ENCODE data around the gene PHF2. TPM values are rescaled to one million over a fixed set of nuclear protein-coding genes. Genes with fewer than 3 reads are reported as not detected.

PHF2 gene
- polyA plus RNA-seq, 3 donors = 0.40 to 16.0 (median 0.97) TPM

DNA sequence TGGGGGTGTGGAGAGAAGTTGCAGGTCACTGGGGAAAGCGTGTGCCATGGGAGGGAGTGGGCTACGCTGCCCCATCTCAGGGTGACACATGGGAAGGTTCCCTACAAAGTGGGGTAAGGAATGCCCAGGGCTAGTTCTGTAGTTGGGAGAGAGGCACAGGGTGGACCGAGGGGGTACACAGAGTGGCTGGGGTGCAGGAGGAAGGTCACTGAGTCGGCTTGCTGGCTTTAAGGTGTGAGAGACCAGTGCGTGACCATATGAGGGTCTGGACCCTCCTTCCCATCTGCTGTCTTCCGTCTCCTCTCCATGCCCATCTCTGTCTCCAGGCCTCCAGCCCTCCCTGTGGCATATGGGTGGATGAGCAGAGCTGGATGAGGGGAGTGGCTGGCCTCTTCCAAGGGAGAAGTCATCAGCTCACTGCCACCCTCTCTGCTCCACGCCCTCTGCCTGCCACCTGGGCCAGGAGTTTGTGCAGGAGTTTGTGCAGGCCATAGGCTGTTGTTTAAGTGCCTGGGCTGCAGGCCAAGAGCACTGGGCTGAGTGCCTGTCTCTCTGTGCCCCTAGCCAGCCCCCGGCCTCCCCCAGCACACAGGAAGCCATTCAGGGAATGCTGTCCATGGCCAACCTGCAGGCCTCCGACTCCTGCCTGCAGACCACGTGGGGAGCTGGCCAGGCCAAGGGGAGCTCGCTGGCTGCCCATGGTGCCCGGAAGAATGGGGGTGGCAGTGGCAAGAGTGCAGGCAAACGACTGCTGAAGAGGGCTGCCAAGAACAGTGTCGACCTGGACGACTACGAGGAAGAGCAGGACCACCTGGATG is 96.8 kb downstream of the PHF2 start:
- no peak overlapping the region for H3K4me3 Mint-ChIP-seq
- H2AFZ ChIP-seq (ENCODE audit: insufficient read depth, low read depth, low read length, poor library complexity, severe bottlenecking) = no peak overlapping the region
- H3K9me3 Mint-ChIP-seq = peaks cover 0 to 5% (median 0%) of the 10 kb centered on the region in 7 donors
- peaks cover 43 to 57% of the 10 kb centered on the region in 2 donors for H3K36me3 ChIP-seq (replicated peaks in 1 of 2; ENCODE audit: control insufficient read depth in 1 of 2, insufficient read depth in 2 of 2, low read length in 2 of 2)
- H3K27me3 ChIP-seq (ENCODE audit: control insufficient read depth in 2 of 2, insufficient read depth in 2 of 2, low read length in 2 of 2) = no peaks in the 10 kb centered on the region
- H3K4me1 ChIP-seq (ENCODE audit: control insufficient read depth in 1 of 2, insufficient read depth in 2 of 2, low read length in 2 of 2) = no peaks in the 10 kb centered on the region
- H3K9ac ChIP-seq (ENCODE audit: insufficient read depth, low read length, poor library complexity, severe bottlenecking) = no peak overlapping the region
- peaks cover 0 to 17% (median 5%) of the 10 kb centered on the region in 3 donors for H3K27me3 Mint-ChIP-seq (ENCODE audit: low read depth in 3 of 3)
- no peak overlapping the region for H3K27ac ChIP-seq (ENCODE audit: low read depth in 1 of 2, low read length in 2 of 2)
- intact Hi-C loops (cut with micrococcal nuclease) = no loop called here
- H3K79me2 ChIP-seq (ENCODE audit: insufficient read depth, low read length) = no peaks in the 10 kb centered on the region
- H3K9me3 ChIP-seq (replicated peaks in 1 of 2; ENCODE audit: control insufficient read depth in 1 of 2, insufficient read depth in 1 of 2, low read length in 2 of 2) = no peaks in the 10 kb centered on the region
- H4K20me1 ChIP-seq (ENCODE audit: insufficient read depth, low read length) = peaks cover 32% of the 10 kb centered on the region
- 95% methylated on average over 11 of the region's 16 CpGs for WGBS (ENCODE audit: insufficient coverage)
- no peak overlapping the region for H3K4me2 ChIP-seq (replicated peaks; ENCODE audit: extremely low read depth, low read length, poor library complexity, severe bottlenecking)
- TF ChIP-seq, protein P1, sequence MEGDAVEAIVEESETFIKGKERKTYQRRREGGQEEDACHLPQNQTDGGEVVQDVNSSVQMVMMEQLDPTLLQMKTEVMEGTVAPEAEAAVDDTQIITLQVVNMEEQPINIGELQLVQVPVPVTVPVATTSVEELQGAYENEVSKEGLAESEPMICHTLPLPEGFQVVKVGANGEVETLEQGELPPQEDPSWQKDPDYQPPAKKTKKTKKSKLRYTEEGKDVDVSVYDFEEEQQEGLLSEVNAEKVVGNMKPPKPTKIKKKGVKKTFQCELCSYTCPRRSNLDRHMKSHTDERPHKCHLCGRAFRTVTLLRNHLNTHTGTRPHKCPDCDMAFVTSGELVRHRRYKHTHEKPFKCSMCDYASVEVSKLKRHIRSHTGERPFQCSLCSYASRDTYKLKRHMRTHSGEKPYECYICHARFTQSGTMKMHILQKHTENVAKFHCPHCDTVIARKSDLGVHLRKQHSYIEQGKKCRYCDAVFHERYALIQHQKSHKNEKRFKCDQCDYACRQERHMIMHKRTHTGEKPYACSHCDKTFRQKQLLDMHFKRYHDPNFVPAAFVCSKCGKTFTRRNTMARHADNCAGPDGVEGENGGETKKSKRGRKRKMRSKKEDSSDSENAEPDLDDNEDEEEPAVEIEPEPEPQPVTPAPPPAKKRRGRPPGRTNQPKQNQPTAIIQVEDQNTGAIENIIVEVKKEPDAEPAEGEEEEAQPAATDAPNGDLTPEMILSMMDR (IDR thresholded peaks at IDR 0.05) = no peak
- peaks cover 40 to 66% of the 10 kb centered on the region in 2 donors for H3K36me3 Mint-ChIP-seq
- DNase-seq = no peak
- no peak overlapping the region for H3K4me3 ChIP-seq (replicated peaks in 1 of 3; ENCODE audit: low read depth in 2 of 3, low read length in 3 of 3)
- H3K27ac Mint-ChIP-seq = peak overlapping the region in 6 of 7 donors; percentile 3 to 73 (median 24)
- no peaks in the 10 kb centered on the region for H3K4me1 Mint-ChIP-seq

DNA sequence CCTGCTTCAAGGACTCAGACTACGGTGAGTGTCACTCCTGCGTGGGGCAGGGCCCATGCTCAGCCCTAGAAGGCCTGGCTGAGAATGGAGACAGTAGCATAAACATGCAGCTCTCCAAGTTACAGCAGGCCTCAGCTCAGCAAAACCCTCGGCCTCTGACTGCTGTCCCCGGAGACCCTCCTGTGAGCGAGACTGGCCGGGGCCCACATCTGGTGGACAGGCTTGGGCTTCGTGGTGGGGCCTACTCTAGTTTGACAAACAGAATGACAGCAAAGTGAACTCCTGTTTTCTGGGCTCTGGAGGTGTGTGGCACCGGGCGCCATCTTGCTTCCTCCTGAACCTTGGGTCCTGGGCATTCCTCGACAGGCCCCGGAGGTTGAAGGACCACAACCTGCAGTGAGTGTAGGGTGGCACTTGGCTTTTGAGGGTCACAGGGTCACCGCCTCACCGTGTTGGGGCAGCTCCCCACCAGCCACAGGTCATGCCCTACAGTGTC is 97.5 kb downstream of the PHF2 start:
- no peaks in the 10 kb centered on the region for H3K79me2 ChIP-seq (ENCODE audit: insufficient read depth, low read length)
- 98% methylated on average over 10 of the region's 13 CpGs for WGBS (ENCODE audit: insufficient coverage)
- TF ChIP-seq, protein P1 (IDR thresholded peaks at IDR 0.05) = no peak

More for the DNA sequence above, 97.5 kb downstream of the PHF2 start:
- no peak overlapping the region for H3K4me3 ChIP-seq (replicated peaks in 1 of 3; ENCODE audit: low read depth in 2 of 3, low read length in 3 of 3)
- peaks cover 43 to 61% of the 10 kb centered on the region in 2 donors for H3K36me3 ChIP-seq (replicated peaks in 1 of 2; ENCODE audit: control insufficient read depth in 1 of 2, insufficient read depth in 2 of 2, low read length in 2 of 2)
- DNase-seq = no peak
- H3K4me2 ChIP-seq (replicated peaks; ENCODE audit: extremely low read depth, low read length, poor library complexity, severe bottlenecking) = no peak overlapping the region
- peak overlapping the region in 3 of 7 donors; percentile 20 to 73 (median 43) for H3K27ac Mint-ChIP-seq
- no peak overlapping the region for H3K4me3 Mint-ChIP-seq
- H3K36me3 Mint-ChIP-seq = peaks cover 43 to 65% of the 10 kb centered on the region in 2 donors
- no peaks in the 10 kb centered on the region for H3K9me3 ChIP-seq (replicated peaks in 1 of 2; ENCODE audit: control insufficient read depth in 1 of 2, insufficient read depth in 1 of 2, low read length in 2 of 2)
- H3K9me3 Mint-ChIP-seq = peaks cover 0 to 5% (median 0%) of the 10 kb centered on the region in 7 donors
- no peak overlapping the region for H3K27ac ChIP-seq (ENCODE audit: low read depth in 1 of 2, low read length in 2 of 2)
- H2AFZ ChIP-seq (ENCODE audit: insufficient read depth, low read depth, low read length, poor library complexity, severe bottlenecking) = no peak overlapping the region
- peaks cover 0 to 17% (median 5%) of the 10 kb centered on the region in 3 donors for H3K27me3 Mint-ChIP-seq (ENCODE audit: low read depth in 3 of 3)
- H3K9ac ChIP-seq (ENCODE audit: insufficient read depth, low read length, poor library complexity, severe bottlenecking) = no peak overlapping the region
- H3K27me3 ChIP-seq (ENCODE audit: control insufficient read depth in 2 of 2, insufficient read depth in 2 of 2, low read length in 2 of 2) = no peaks in the 10 kb centered on the region
- no peaks in the 10 kb centered on the region for H3K4me1 Mint-ChIP-seq
- no peaks in the 10 kb centered on the region for H3K4me1 ChIP-seq (ENCODE audit: control insufficient read depth in 1 of 2, insufficient read depth in 2 of 2, low read length in 2 of 2)
- intact Hi-C loops (cut with micrococcal nuclease) = no loop called here
- H4K20me1 ChIP-seq (ENCODE audit: insufficient read depth, low read length) = peaks cover 32% of the 10 kb centered on the region

Measured in CD14-positive monocyte (primary cell).